ENCODE results near the gene ABCD3. TPM values are rescaled to one million over a fixed set of nuclear protein-coding genes. Genes with fewer than 3 reads are reported as not detected.

The ABCD3 gene
- total RNA-seq, 1 donor = 30.4 TPM

- H3K4me3 ChIP-seq (ENCODE audit: insufficient read depth, low read length) = no peak overlapping the region
- no peaks in the 10 kb centered on the region for H3K79me2 ChIP-seq (ENCODE audit: insufficient read depth, low read length)
- DNase-seq (ENCODE audit: insufficient read length, low spot score, missing footprints) = no peak
- TF ChIP-seq CTCF (IDR thresholded peaks at IDR 0.05; ENCODE audit: extremely low read depth, low read depth, low read length) = no peak
- H3K9me3 ChIP-seq (ENCODE audit: low read depth, low read length) = no peaks in the 10 kb centered on the region
- no peak overlapping the region for H2AFZ ChIP-seq (ENCODE audit: low read length)
- peaks cover 4% of the 10 kb centered on the region for H3K27me3 ChIP-seq (ENCODE audit: insufficient read depth, low read length)
- H3K4me1 ChIP-seq (ENCODE audit: insufficient read depth, low read length) = no peaks in the 10 kb centered on the region
- H4K20me1 ChIP-seq (ENCODE audit: insufficient read depth, low read length) = no peaks in the 10 kb centered on the region
- no peak overlapping the region for H3K27ac ChIP-seq (ENCODE audit: low read depth, low read length)
- H3K4me2 ChIP-seq (ENCODE audit: insufficient read depth, low read length) = no peak overlapping the region
- H3K36me3 ChIP-seq (ENCODE audit: insufficient read depth, low read length) = peaks cover 17% of the 10 kb centered on the region
These were observed 111.2 kb downstream of the ABCD3 start for GRCh38 chr1:94529416-94529815.

GRCh38 chr1:94530373-94530878, 112.2 kb downstream of the ABCD3 start:
- H3K79me2 ChIP-seq (ENCODE audit: insufficient read depth, low read length) = no peaks in the 10 kb centered on the region
- H3K4me2 ChIP-seq (ENCODE audit: insufficient read depth, low read length) = no peak overlapping the region
- peaks cover 26% of the 10 kb centered on the region for H3K36me3 ChIP-seq (ENCODE audit: insufficient read depth, low read length)
- H3K27me3 ChIP-seq (ENCODE audit: insufficient read depth, low read length) = peaks cover 4% of the 10 kb centered on the region
- H4K20me1 ChIP-seq (ENCODE audit: insufficient read depth, low read length) = no peaks in the 10 kb centered on the region
- no peaks in the 10 kb centered on the region for H3K4me1 ChIP-seq (ENCODE audit: insufficient read depth, low read length)
- H3K27ac ChIP-seq (ENCODE audit: low read depth, low read length) = no peak overlapping the region
- no peak overlapping the region for H3K4me3 ChIP-seq (ENCODE audit: insufficient read depth, low read length)
- no peaks in the 10 kb centered on the region for H3K9me3 ChIP-seq (ENCODE audit: low read depth, low read length)
- no peak for TF ChIP-seq CTCF (IDR thresholded peaks at IDR 0.05; ENCODE audit: extremely low read depth, low read depth, low read length)
- no peak overlapping the region for H2AFZ ChIP-seq (ENCODE audit: low read length)
- no peak for DNase-seq (ENCODE audit: insufficient read length, low spot score, missing footprints)

- Histone ChIP-seq H3K27me3 (ENCODE audit: insufficient read depth, low read length) (no peaks in the 10 kb centered on the region), H3K79me2 (ENCODE audit: insufficient read depth, low read length) (no peaks in the 10 kb centered on the region), H3K4me3 (ENCODE audit: insufficient read depth, low read length) (no peak overlapping the region), H3K27ac (ENCODE audit: low read depth, low read length) (no peak overlapping the region), H3K9me3 (ENCODE audit: low read depth, low read length) (no peaks in the 10 kb centered on the region), H4K20me1 (ENCODE audit: insufficient read depth, low read length) (no peaks in the 10 kb centered on the region), H2AFZ (ENCODE audit: low read length) (no peak overlapping the region), H3K4me1 (ENCODE audit: insufficient read depth, low read length) (no peaks in the 10 kb centered on the region), H3K36me3 (ENCODE audit: insufficient read depth, low read length) (peaks cover 31% of the 10 kb centered on the region), H3K4me2 (ENCODE audit: insufficient read depth, low read length) (no peak overlapping the region)
- no peak for TF ChIP-seq CTCF (IDR thresholded peaks at IDR 0.05; ENCODE audit: extremely low read depth, low read depth, low read length)
- no peak for DNase-seq (ENCODE audit: insufficient read length, low spot score, missing footprints)
These were observed 113.5 kb downstream of the ABCD3 start for GRCh38 chr1:94531664-94532063.

- H3K4me3 ChIP-seq (ENCODE audit: insufficient read depth, low read length) = no peak overlapping the region
- no peak overlapping the region for H2AFZ ChIP-seq (ENCODE audit: low read length)
- peak; percentile 68 for DNase-seq (ENCODE audit: insufficient read length, low spot score, missing footprints)
- peaks cover 31% of the 10 kb centered on the region for H3K36me3 ChIP-seq (ENCODE audit: insufficient read depth, low read length)
- no peaks in the 10 kb centered on the region for H3K27me3 ChIP-seq (ENCODE audit: insufficient read depth, low read length)
- H3K79me2 ChIP-seq (ENCODE audit: insufficient read depth, low read length) = no peaks in the 10 kb centered on the region
- H4K20me1 ChIP-seq (ENCODE audit: insufficient read depth, low read length) = no peaks in the 10 kb centered on the region
- H3K9me3 ChIP-seq (ENCODE audit: low read depth, low read length) = no peaks in the 10 kb centered on the region
- peak; percentile 22 for TF ChIP-seq CTCF (IDR thresholded peaks at IDR 0.05; ENCODE audit: extremely low read depth, low read depth, low read length)
- H3K4me1 ChIP-seq (ENCODE audit: insufficient read depth, low read length) = no peaks in the 10 kb centered on the region
- H3K4me2 ChIP-seq (ENCODE audit: insufficient read depth, low read length) = no peak overlapping the region
- H3K27ac ChIP-seq (ENCODE audit: low read depth, low read length) = no peak overlapping the region
These were observed 113.9 kb downstream of the ABCD3 start for GRCh38 chr1:94532077-94532476.
